Epithelial cell of prostate (primary cell): Measurements from ENCODE around the gene BICRA.
"Not testable (repeated sequence)": the region's sequence is repeated elsewhere in the genome, so short reads cannot be mapped to it uniquely, and the experiment has no call there.

Experiments used
- DNase-seq: peaks from one replicate; pipeline ENCODE4 v3.0.0-alpha.2; 2011; ENCODE audit warnings: low read depth, low spot score
- H3K27ac ChIP-seq: fragments of 450-650 bp; 2 replicates; pipeline ENCODE4 v1.5.1; 2017; ENCODE audit warnings: mild to moderate bottlenecking

Gene BICRA

DNA sequence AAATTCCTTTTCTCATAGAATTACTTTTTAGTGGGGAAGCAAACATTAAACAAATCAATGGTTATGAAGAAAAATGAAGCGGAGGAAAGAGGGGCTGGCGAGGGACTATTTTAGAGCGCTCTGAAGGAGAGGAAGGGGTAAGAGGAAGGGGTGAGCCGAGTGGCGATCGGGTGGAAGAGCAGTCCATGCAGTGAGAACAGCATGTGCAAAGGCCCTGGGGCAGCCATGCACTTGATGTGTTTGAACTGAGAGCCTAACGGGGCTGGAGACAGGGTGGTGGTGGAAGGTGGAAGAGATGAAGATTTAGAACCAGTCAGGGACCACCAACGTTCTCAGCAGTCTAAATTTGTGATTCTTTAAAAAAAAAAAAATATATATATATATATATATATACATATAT, 122.0 kb downstream of the BICRA start:
- H3K27ac ChIP-seq, result peak overlapping the region; percentile 95

DNA sequence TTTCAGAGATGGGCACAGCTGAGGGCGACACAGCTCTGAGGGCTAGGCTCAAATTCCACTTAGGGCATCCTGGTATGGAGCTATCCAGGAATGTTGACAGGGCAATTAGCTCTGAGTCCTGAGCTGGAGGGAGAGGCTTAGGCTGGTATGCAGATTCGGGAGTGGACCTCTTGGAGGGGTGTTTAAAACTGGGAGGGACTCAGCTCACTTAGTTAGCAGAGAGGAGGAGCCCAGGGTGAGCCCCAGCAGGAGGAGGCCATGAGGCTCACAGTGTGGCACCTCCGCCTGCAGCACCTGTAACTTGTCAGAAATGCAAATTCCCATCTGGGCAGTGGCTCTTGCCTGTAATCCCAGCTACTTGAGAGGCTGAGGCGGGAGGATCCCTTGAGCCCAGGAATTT, 126.2 kb downstream of the BICRA start:
- H3K27ac ChIP-seq, result no peak overlapping the region
- no peak for DNase-seq

More for the DNA sequence above, 122.0 kb downstream of the BICRA start:
- no peak for DNase-seq

DNA sequence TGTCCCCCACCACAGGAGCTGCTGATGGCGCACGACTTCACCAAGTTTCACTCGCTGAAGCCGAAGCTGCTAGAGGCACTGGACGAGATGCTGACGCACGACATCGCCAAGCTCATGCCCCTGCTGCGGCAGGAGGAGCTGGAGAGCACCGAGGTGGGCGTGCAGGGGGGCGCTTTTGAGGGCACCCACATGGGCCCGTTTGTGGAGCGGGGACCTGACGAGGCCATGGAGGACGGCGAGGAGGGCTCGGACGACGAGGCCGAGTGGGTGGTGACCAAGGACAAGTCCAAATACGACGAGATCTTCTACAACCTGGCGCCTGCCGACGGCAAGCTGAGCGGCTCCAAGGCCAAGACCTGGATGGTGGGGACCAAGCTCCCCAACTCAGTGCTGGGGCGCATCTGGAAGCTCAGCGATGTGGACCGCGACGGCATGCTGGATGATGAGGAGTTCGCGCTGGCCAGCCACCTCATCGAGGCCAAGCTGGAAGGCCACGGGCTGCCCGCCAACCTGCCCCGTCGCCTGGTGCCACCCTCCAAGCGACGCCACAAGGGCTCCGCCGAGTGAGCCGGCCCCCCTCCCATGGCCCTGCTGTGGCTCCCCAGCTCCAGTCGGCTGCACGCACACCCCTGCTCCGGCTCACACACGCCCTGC, 132.1 kb downstream of the BICRA start:
- H3K27ac ChIP-seq, result no peak overlapping the region
- DNase-seq, result no peak

DNA sequence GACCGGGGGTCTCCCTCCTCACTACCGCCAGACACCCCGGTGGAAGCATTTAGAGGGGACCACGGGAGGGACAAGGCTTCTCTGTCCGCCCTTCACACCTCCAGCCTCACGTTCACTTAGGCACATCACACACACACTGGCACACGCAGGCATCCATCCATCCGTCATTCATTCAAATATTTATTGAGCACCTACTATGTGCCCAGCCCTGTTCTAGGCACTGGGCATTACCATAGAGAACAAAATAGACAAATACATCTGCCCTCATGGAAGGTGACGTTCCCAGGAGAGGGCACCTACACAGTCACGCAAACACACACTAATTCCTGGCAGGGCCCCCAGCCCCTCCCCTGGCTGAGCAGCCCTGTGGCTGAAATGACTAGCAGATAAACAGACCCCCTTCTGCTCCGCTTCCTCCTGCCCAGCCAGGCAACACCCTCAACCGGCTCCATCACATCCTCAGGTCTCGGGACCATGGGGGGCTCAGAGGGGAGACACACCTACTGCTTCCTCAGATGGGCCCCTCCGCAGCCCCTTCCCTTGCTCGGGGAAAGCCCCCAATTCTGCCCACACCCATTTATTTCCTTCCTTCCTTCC, 132.7 kb downstream of the BICRA start:
- H3K27ac ChIP-seq, result peak overlapping the region; percentile 91
- DNase-seq, result no peak

DNA sequence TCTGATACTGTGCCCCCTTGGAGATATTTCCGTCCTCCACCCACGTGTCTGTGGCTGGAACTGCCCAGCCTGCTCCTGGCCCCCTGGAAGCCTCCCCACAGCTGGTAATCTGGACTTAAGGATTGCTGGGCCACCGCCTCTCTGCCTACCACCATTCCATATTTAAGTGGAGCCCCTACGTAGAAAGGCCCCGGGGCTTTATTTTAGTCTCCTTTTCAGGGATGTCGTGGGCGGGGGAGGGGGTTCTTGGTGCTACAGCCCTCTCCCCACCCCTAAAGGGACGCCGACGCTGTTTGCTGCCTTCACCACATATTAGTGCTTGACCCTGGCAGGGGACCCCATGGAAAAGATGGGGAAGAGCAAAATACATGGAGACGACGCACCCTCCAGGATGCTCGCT, 133.7 kb downstream of the BICRA start:
- peak overlapping the region; percentile 91 for H3K27ac ChIP-seq
- no peak for DNase-seq

DNA sequence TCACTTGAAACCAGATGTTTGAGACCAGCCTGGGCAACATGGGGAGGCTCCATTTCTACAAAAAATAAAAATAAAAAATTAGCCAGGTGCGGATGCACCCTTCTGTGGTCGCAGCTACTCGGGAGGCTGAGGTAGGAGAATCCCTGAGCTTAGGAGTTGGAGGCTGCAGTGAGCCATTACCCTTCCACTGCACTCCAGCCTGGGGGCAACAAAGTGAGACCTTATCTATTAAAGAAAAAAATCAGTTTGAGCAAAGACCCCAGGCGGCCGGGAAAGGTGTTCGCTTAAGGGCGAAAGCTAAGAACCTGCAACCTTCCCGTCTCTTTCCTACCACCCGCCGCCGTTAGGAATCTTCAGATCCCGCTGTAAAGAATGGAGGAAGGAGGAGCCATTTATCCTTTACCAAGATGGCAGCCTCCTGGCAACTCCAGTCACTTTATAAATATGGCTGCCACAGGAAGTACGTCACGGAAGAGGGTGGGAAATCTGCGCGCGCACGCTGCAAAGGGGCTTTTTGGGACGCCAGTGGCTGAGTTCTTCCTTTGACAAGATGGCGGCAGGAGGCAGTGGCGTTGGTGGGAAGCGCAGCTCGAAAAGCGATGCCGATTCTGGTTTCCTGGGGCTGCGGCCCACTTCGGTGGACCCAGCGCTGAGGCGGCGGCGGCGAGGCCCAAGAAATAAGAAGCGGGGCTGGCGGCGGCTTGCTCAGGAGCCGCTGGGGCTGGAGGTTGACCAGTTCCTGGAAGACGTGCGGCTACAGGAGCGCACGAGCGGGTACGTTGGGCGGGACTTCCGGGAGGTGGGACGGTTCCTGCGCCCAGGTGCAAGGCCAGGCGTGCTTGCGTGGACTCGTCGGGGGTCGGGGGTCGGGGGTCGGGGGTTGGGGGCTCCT, 136.3 kb downstream of the BICRA start, which contains the start of gene NOP53:
Gene NOP53 (plus strand): TSS at position 537 of the 892 bp plus-strand sequence. CDS start 14 bp downstream, at position 551.
- peak within 1 kb of the TSS; percentile 91 for H3K27ac ChIP-seq
- DNase-seq, result peak; percentile 85

DNA sequence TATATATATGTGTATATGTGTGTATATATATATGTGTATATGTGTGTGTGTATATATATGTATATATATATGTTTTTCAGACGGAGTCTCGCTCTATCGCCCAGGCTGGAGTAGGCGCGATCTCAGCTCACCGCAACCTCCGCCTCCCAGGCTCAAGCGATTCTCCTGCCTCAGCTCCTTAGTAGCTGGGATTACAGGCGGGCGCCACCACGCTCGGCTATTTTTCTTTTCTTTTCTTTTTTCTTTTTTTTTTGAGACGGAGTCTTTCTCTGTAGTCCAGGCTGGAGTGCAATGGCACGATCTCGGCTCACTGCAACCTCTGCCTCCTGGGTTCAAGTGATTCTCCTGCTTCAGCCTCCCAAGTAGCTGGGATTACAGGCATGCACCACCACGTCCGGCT, 137.2 kb downstream of the BICRA start:
- not testable (repeated sequence) for DNase-seq
- H3K27ac ChIP-seq, result peak overlapping the region; percentile 91

DNA sequence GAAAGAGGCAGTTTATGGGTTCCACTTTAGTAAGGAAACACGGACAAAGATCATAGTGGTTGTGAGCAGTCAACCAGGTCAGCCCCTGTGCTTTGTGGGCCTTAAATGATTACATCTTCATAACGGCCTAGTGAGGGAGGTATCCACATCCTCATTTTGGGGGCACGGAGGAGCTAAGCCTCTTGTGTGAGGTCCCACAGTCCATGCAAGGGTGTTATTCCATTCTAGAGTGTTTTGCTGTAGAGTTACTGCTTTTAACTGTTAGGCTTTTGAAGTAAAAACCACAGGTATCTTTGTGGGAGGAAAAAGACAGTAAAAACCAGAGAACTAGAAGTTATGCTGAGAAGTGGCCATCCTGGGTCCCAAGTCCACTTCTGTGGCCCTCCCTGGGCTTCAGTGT, 140.4 kb downstream of the BICRA start:
- no peak overlapping the region for H3K27ac ChIP-seq
- DNase-seq, result no peak

DNA sequence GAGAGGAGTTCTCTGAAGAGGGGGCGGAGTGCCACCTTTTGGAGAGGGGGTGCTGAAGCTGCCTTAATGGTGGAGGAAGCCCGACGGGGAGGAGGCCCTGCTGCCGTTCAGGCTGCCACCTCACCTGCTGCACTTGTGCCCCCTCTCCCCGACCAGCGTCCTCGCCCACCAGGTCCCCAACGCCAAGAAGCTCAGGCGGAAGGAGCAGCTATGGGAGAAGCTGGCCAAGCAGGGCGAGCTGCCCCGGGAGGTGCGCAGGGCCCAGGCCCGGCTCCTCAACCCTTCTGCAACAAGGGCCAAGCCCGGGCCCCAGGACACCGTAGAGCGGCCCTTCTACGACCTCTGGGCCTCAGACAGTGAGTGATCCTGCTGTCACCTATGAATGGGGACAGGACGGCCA, 141.8 kb downstream of the BICRA start:
- no peak overlapping the region for H3K27ac ChIP-seq
- no peak for DNase-seq

DNA sequence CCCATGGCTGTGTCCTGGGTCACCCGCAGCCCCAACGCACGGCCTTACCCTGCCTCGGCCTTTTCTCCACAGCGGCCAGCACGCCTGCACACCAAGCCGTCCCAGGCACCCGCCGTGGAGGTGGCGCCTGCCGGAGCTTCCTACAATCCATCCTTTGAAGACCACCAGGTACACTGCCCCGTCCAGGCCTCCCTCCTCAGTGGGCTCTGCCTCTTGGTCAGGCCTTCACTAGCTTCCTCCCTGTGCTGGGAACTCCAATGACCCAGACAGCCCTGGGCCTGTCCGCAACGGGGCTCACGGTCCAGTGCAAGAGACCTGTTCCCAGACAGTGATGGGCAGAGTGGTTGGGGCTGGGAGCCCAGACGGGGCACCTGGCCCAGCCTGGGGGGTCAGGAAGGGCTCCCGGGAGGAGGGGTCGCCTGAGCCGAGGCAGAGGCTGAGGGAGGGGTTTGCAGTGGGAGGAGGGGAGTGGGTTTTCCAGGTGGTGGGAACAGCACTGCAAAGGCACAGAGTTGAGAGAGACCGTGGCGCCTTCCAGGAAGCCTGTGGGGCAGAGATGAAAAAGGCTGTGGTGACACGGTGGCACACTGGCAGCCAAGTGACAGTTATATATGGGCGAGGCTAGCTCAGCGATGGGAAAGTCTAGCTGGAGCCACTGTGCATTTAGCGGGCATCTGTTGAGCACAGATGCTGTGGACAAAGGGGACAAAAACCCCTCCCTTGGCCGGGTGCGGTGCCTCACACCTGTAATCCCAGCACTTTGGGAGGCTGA, 143.7 kb downstream of the BICRA start:
- no peak overlapping the region for H3K27ac ChIP-seq
- no peak for DNase-seq
